Activated CD8-positive, alpha-beta memory T cell treated with anti-CD3 and anti-CD28 coated beads, Interleukin-2, amount 50 U/mL, for 1 hour (primary cell): ENCODE measurements around the gene GCC1.

ENCODE experiments used
- DNase-seq: peaks from one replicate; pipeline ENCODE4 v3.0.0-alpha.2; 2020; ENCODE audit errors: extremely low read depth

GCC1 gene, protein sequence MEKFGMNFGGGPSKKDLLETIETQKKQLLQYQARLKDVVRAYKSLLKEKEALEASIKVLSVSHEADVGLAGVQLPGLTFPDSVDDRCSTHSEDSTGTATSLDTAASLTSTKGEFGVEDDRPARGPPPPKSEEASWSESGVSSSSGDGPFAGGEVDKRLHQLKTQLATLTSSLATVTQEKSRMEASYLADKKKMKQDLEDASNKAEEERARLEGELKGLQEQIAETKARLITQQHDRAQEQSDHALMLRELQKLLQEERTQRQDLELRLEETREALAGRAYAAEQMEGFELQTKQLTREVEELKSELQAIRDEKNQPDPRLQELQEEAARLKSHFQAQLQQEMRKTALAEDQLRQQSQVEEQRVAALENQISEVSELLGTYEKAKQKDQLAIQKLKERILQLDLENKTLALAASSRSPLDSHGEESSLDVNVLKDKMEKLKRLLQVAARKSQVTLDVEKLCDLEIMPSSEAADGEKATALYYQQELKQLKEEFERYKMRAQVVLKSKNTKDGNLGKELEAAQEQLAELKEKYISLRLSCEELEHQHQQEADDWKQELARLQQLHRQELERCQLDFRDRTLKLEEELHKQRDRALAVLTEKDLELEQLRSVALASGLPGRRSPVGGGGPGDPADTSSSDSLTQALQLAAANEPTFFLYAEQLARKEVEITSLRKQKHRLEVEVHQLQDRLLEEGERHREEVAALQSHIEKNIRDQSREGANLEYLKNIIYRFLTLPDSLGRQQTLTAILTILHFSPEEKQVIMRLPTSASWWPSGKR

GRCh38 chr7:127585044-127585953 is at the start of gene GCC1:
Gene GCC1, minus strand, starts transcription at chr7:127585596. Its CDS starts 414 bp downstream, at chr7:127585182.
- DNase-seq = peak; percentile 74

- no peak for DNase-seq
Measured at GRCh38 chr7:127632276-127632910, 47.0 kb upstream of the GCC1 start.

GRCh38 chr7:127629268-127629854 is 44.0 kb upstream of the GCC1 start:
- DNase-seq = no peak

- no peak for DNase-seq
Measured at GRCh38 chr7:127628445-127628844, 43.0 kb upstream of the GCC1 start.

GRCh38 chr7:127625331-127625730 is 39.9 kb upstream of the GCC1 start:
- no peak for DNase-seq

DNA sequence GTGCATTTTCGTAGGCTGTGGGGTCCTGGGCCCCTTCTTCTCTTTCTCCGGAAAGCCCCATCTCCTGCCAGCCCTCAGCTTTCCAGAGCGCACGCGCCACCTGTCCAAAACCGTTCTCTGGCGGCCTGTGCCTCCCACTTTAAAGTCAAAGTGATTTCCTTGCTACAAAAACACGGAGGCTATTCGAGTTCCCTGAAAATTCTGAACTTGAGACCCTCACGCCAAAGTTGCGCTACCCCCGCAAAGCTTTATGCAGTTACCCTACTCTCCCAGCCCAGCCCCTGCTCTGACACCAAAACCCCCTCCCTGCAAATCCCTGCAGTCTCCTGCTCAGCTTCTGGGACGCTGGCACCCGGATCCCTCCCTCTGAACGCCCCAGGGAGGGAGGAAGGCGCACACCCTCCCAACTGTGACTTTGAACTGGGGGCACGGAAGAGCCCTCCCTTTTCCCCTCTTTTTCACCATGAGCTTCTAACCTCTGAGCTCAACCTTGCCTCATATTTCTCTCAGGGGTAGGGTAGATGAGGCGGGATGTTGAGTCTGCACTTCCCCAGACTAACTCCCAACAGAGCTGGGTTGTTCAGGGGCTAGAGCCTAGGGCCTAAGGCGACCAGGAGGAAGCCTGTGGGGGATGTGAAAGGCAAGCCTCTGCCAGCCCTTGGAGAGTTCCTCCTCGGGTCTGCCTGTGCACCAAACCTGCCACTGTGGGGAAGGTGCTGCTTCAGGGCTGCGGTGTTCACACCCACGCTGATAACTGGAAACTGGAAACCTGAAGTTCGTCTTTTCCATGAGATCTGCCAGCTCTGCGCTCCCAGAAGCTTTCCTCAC is 35.2 kb upstream of the GCC1 start:
- DNase-seq = no peak

DNA sequence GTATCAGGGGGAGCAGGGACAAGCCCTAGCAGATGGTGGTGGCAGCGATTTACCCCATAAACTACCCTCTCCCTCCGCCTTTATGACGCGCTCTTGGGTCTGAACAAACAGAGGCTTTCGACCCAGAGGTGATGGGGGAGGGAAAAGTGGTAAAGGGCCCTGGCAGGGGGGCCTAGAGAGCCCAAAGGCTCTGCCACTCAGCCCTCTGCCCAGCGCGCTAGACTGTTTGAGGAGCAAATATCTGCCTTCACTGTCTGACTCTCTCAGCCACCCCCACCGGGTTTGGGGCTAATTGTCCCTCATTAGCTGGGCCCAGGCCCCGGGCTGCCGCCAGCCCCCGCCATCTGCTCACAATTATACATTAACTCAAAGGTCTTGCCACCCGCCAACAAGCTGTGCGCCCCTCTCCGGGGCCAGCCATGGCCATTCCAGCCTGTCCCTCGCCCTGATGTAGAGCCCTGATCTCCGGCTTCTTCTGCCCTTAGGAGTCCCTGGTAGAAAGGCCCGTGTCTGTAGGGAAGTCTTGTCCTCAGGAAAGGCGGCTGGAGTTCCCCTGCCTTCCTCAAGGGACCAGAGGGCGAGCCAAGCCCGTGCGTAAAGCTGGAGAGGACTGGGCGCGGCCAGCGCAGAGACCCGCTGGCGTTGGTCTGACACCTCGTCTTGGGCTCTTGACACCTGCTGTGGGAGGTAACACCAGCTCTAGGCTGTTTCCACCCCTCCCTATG is 34.4 kb upstream of the GCC1 start:
- DNase-seq = no peak

DNA sequence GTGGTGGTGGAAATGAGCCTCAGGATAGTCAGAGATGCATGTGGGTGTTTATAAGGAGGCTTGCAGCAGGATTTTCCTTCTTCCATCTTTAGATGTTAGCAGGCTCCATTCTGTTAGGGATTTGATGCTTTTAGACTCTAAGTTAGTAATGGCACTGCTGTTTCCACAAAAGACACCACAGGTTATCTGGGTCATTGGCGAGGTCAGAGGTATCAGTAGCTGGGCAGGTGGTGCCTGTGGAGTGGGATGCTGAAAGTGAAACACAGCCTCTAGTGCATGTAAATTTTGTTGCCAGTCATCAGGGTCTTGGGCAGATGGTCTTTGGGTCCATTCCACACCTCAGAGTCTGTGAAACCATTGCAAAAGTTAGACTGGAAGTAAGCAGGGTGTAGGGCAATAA is 33.4 kb upstream of the GCC1 start:
- no peak for DNase-seq

- DNase-seq = no peak
Measured at GRCh38 chr7:127618042-127618441, 32.6 kb upstream of the GCC1 start, which contains the start of gene PAX4. Gene PAX4, minus strand, starts transcription at chr7:127618142. Its CDS starts 2,214 bp downstream, at chr7:127615928.

- no peak for DNase-seq
Measured at GRCh38 chr7:127616724-127617123, 31.3 kb upstream of the GCC1 start.

DNA sequence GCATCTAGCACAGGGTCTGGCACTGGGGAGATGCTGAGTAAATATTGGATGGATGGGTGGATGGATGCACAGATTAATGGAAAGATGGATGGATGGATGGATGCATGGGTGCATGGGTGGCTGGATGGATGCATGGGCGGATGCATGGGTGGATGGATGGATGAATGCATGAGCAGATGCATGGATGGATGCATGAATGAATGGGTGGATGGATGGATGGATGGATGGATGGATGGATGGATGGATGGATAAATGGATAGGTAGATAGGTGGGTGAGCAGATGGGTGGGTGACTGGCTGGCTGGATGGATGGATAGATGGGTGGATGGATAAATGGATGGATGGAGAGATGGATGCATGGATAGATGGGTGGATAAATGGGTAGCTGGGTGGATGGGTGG is 26.9 kb upstream of the GCC1 start:
- DNase-seq = no peak

DNA sequence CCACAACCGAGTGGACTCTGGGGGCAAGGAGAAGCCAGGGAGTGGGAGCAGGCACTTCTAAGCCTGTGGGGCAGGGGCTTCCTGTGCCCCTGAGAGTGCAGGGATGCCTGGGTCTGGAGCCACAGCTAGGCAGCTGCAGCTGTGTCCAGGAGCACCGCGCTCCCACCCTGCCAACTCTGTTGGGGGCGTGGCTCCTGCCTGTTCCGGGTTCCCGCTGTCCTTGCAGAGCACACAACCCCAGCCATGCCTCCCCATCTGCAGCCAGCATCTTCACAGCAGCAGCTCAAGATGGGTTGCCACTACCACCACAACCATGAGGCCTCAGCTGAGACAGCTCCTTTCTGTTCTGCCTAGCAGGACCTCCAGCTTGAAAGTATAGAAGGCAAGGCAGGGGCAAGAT is 23.9 kb upstream of the GCC1 start:
- no peak for DNase-seq

DNA sequence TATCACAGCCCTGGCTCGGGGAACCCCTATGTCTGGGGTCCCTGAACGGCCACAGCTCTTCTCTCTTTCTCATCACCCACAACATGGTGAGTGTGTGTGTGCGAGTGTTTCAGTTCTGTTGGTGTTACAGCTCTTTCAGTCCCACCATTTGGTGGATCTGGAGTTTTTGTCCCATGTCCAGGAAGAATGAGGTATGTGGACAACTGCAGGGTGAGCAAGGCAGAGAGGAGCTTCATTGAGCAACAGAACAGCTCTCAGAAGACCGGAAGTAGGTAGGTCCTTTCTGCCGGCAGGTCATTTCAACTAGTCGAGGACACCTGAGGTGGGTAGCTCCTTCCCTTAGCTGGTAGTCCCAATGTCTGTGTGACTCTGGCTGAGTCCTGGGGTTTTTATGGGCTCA is 23.1 kb upstream of the GCC1 start:
- DNase-seq = no peak

DNA sequence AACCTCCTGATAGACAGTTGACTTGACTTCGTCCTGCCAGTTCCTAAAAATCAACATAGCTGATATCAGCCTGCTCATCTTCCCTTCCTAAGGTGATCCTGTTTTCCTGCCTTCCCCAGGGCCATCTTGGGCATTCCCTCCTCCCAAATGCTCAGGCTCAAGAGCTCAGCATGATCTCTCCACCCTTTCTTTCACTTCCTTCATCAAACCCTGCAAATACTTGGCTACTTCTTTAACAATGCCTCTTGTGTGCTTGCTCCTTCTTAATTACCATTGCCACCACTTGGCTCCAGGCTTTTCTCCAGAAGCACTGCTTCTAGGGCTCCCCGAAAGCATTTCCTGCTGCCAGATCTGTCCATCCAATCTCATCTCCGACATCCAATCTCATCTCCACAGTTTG is 15.5 kb upstream of the GCC1 start:
- no peak for DNase-seq

DNA sequence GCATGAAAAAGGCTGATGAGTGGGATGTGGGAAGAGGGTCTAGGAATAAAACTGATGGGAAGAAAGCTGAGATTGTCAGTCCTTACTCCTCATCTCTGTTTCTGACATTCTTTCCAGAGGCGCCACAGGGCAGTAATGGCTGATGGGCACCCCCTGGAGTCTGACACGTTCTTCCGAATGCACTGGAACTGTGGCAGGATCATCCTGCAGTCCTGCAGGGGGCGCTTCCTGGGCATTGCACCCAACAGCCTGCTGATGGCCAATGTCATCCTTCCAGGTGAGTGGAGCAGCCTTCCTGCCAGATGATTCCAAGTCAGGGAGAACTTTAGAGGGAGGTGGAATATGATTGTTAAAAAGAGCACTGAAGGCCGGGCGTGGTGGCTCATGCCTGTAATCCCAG is 12.9 kb upstream of the GCC1 start:
- DNase-seq = no peak

- DNase-seq = no peak
Measured at GRCh38 chr7:127595737-127596136, 10.3 kb upstream of the GCC1 start.

GRCh38 chr7:127594490-127594889 is 9.1 kb upstream of the GCC1 start:
- DNase-seq = no peak

DNA sequence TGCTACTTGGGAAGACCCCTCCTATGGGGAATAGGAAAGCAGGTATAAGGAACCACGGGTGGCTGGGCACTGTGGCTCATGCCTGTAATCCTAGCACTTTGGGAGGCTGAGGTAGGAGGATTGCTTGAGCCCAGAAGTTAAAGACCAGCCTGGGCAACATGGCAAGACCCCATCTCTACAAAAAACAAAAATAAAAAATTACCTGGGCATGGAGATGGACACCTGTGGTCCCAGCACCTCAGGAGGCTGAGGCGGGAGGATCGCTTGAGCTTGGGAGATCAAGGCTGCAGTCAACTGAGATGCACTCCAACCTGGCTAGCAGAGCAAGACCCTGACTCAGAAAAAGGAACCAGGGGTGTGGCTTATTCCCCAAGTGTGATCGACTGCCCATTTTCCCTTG is 7.2 kb upstream of the GCC1 start:
- DNase-seq = no peak

GRCh38 chr7:127591591-127591990 is 6.2 kb upstream of the GCC1 start:
- no peak for DNase-seq

DNA sequence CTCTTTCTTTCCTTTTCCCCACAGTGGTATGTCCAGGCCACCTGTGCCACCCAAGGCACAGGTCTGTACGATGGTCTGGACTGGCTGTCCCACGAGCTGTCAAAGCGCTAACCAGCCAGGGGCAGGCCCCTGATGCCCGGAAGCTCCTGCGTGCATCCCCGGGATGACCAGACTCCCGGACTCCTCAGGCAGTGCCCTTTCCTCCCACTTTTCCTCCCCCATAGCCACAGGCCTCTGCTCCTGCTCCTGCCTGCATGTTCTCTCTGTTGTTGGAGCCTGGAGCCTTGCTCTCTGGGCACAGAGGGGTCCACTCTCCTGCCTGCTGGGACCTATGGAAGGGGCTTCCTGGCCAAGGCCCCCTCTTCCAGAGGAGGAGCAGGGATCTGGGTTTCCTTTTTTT is 5.8 kb upstream of the GCC1 start:
- DNase-seq = no peak
